ENCODE measurements around the gene NUP214. TPM values are rescaled to one million over a fixed set of nuclear protein-coding genes. Genes with fewer than 3 reads are reported as not detected.

Gene NUP214
- total and polyA plus RNA-seq, 2 of the 8 experiments (the other 6 are each of a cell fraction or from before 2014, with no cell fraction given): 28.6 to 50.2 TPM

DNA sequence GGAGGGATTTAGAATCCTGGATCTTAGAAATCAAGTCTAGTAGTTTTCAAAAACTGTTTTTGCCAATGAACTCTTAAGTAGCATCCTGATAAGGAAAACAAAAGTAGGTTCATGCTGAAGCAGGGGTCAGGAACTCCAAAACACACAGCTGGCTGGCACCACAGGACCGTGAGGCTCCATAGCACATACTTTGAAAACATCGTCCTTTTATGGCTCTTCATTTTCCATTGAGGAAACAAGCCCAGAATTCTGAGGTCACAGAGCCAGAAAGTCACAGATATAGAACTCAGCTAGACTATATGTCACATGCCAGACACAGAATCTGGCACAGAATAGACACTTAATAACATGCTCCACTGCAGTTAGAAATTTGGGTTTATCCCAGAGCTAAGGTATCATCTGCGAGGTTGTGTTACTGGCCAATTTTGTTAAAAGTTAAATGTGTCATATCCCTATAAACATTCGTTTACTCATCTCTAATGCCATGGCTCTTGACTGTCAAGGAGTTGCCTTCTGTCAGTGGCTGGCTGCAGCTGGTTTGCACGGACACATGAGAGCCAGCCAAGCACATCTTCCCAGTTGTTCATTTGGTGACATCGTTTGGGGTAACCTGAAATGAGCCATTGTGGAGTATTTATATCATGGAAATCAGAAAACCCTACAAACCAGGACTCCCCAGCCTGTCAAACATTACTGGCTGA, 92.1 kb downstream of the NUP214 start:
- no peak for FAIRE-seq
- no peaks in the 10 kb centered on the region; a peak in 1 of 4 replicates for H3K79me2 ChIP-seq (ENCODE audit: control insufficient read depth in 1 of 2, insufficient read depth in 2 of 2, low read length in 2 of 2)
- no peak overlapping the region for H4K91ac ChIP-seq (replicated peaks; ENCODE audit: insufficient read length, low read length)
- no peak overlapping the region for H3K23ac ChIP-seq (ENCODE audit: insufficient read length)
- no peak overlapping the region for H2BK20ac ChIP-seq (ENCODE audit: low read length)
- H3K4me3 ChIP-seq (ENCODE audit: extremely low read depth in 1 of 4, insufficient read depth in 2 of 4, low read depth in 3 of 4, low read length in 4 of 4): no peak overlapping the region
- no peak overlapping the region for H3K14ac ChIP-seq (ENCODE audit: insufficient read length)
- no peak overlapping the region for H2AFZ ChIP-seq (ENCODE audit: low read length)
- no peak overlapping the region for H3K56ac ChIP-seq (replicated peaks; ENCODE audit: insufficient read length, low read depth, low read length)
- H4K8ac ChIP-seq (ENCODE audit: extremely low read depth, insufficient read depth, low read length): no peak overlapping the region
- no peak for DNase-seq (ENCODE audit: low read depth in 1 of 2, low spot score in 2 of 2)
- H3K9ac ChIP-seq (replicated peaks in 1 of 4; ENCODE audit: extremely low read depth in 1 of 4, low read depth in 3 of 4, low read length in 3 of 4): no peak overlapping the region
- H3K23me2 ChIP-seq (ENCODE audit: low read depth, low read length): no peaks in the 10 kb centered on the region
- H3K18ac ChIP-seq (ENCODE audit: extremely low read depth, low read length): no peak overlapping the region
- H2BK12ac ChIP-seq (ENCODE audit: low read depth, low read length): no peak overlapping the region
- H3K4ac ChIP-seq (replicated peaks; ENCODE audit: insufficient read length, low read depth, low read length): no peak overlapping the region
- no peak overlapping the region for H2BK15ac ChIP-seq (ENCODE audit: low read length)
- no peak overlapping the region for H2BK5ac ChIP-seq (ENCODE audit: low read depth, low read length)
- H3K27me3 ChIP-seq (replicated peaks in 1 of 4; ENCODE audit: control insufficient read depth in 3 of 4, extremely low read depth in 1 of 4, insufficient read depth in 3 of 4, low read length in 3 of 4): no peaks in the 10 kb centered on the region
- no peaks in the 10 kb centered on the region for H3K79me1 ChIP-seq (ENCODE audit: low read depth, low read length)
- H3K36me3 ChIP-seq (ENCODE audit: control insufficient read depth in 2 of 4, insufficient read depth in 4 of 4, low read length in 3 of 4): peaks cover 0 to 3% (median 1%) of the 10 kb centered on the region in 4 experiments; a peak in 3 of 8 replicates
- no peak overlapping the region for H3K4me2 ChIP-seq (ENCODE audit: insufficient read depth in 1 of 2, low read depth in 2 of 2, low read length in 2 of 2)
- POLR2A ChIA-PET (ENCODE audit: partially characterized antibody): interaction anchor here (1.1 kb wide), 1 partner anchor 10 kb away, joined by 3 read pairs; no protein-coding TSS in a partner anchor
- WGBS, 2 experiments (ENCODE audit: extremely low coverage in 1 of 2, insufficient coverage in 1 of 2, insufficient read length in 1 of 2, insufficient replicate concordance in 2 of 2, low coverage in 1 of 2, low lambda C conversion rate in 2 of 2, missing lambda C conversion rate in 1 of 2): 83% methylated on average over 6 of the region's 6 CpGs; no CpG with 5 or more reads in 1 of the 2 experiments
- H4K5ac ChIP-seq (ENCODE audit: insufficient read length, low read depth, low read length): no peak overlapping the region
- H2AK5ac ChIP-seq (ENCODE audit: low read depth, low read length): no peak overlapping the region
- no peak overlapping the region for H2BK120ac ChIP-seq (replicated peaks; ENCODE audit: low read depth, low read length)
- H3K4me1 ChIP-seq (replicated peaks in 1 of 4; ENCODE audit: control insufficient read depth in 3 of 4, insufficient read depth in 4 of 4, low read length in 3 of 4): peaks cover 0 to 3% (median 1%) of the 10 kb centered on the region in 4 experiments; a peak in 2 of 7 replicates
- no peak overlapping the region for H3K27ac ChIP-seq (ENCODE audit: low read depth, low read length)
- H3K9me3 ChIP-seq (ENCODE audit: insufficient read depth in 2 of 2, low read depth in 1 of 2, low read length in 1 of 2): peaks cover 0 to 3% of the 10 kb centered on the region in 2 experiments; a peak in 1 of 4 replicates
- H4K20me1 ChIP-seq (replicated peaks in 1 of 2; ENCODE audit: control insufficient read depth in 1 of 2, insufficient read depth in 2 of 2, low read length in 2 of 2): no peaks in the 10 kb centered on the region
- CTCF ChIA-PET (ENCODE audit: partially characterized antibody): interaction anchor here (1.4 to 2.2 kb wide), 3 partner anchors 11 to 119 kb away, joined by 4 to 8 read pairs (median 6); no protein-coding TSS in a partner anchor
- TF ChIP-seq SP1 (IDR thresholded peaks at IDR 0.05; ENCODE audit: low read depth, low read length) (no peak), SAP30 (IDR thresholded peaks at IDR 0.05; ENCODE audit: insufficient read depth, insufficient replicate concordance, low read length) (no peak), YY1 (IDR thresholded peaks at IDR 0.05; ENCODE audit: low read depth, low read length) (no peak), CREB1 (IDR thresholded peaks at IDR 0.05) (no peak), NANOG (IDR thresholded peaks at IDR 0.05; ENCODE audit: insufficient read depth, low read depth, low read length, poor library complexity, severe bottlenecking) (no peak), KDM5A (IDR thresholded peaks at IDR 0.05; ENCODE audit: low read length) (no peak), CHD2 (IDR thresholded peaks at IDR 0.05; ENCODE audit: low read length) (no peak), MAFK (IDR thresholded peaks at IDR 0.05; ENCODE audit: low read depth, low read length) (no peak), ATF3 (IDR thresholded peaks at IDR 0.05; ENCODE audit: insufficient read depth, low read depth, low read length) (no peak), CTBP2 (IDR thresholded peaks at IDR 0.05; ENCODE audit: borderline replicate concordance, insufficient read depth, insufficient read length, low read length) (no peak), KDM4A (IDR thresholded peaks at IDR 0.05; ENCODE audit: low read depth, low read length, severe bottlenecking) (no peak), HDAC6 (IDR thresholded peaks at IDR 0.05; ENCODE audit: low read depth, low read length) (no peak), SIRT6 (IDR thresholded peaks at IDR 0.05; ENCODE audit: low read length) (no peak)

Data from H1 (cell line).